ENCODE measurements around the gene SS18L1.
"Not testable (repeated sequence)": the region's sequence is repeated elsewhere in the genome, so short reads cannot be mapped to it uniquely, and the experiment has no call there.

Gene SS18L1

GRCh38 chr20:62138204-62138543, 5.4 kb upstream of the SS18L1 start:
- no peak for DNase-seq

- DNase-seq, result no peak
These were observed 4.7 kb upstream of the SS18L1 start for GRCh38 chr20:62138912-62139311.

DNA sequence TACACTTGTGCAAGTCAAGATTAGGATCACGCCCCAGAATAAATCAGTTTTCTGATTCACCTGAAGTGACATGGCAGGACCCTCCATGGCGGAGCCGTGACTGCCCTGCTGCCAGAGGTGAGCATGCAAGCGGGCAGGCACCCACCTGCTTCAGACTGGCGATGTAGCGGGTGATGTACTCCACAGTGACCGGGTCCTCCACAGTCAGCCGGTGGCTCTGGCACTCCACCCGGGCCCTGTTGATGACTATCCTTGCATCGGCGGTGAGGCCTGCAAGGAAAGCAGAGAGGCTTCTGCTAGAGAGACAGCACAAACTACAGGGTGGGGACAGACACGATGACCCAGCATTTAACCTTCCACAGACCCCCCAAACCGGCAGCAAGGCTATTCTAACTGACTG, 3.9 kb upstream of the SS18L1 start:
- no peak for DNase-seq

DNA sequence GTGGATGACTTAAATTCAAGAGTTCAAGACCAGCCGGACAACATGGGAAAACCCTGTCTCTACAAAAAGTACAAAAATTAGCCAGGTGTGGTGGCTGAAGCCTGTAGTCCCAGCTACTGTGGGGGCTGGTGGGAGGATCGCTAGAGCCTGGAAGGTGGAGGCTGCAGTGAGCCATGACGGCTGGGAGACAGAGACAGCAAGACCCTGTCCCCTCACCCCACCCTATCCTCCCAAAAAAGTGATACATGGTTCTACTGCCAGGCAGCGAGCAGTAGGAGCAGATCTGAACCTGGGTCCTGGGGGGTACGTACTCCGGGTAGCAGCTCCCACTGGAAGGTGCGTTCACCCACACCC, 2.5 kb upstream of the SS18L1 start:
- DNase-seq, result no peak

DNA sequence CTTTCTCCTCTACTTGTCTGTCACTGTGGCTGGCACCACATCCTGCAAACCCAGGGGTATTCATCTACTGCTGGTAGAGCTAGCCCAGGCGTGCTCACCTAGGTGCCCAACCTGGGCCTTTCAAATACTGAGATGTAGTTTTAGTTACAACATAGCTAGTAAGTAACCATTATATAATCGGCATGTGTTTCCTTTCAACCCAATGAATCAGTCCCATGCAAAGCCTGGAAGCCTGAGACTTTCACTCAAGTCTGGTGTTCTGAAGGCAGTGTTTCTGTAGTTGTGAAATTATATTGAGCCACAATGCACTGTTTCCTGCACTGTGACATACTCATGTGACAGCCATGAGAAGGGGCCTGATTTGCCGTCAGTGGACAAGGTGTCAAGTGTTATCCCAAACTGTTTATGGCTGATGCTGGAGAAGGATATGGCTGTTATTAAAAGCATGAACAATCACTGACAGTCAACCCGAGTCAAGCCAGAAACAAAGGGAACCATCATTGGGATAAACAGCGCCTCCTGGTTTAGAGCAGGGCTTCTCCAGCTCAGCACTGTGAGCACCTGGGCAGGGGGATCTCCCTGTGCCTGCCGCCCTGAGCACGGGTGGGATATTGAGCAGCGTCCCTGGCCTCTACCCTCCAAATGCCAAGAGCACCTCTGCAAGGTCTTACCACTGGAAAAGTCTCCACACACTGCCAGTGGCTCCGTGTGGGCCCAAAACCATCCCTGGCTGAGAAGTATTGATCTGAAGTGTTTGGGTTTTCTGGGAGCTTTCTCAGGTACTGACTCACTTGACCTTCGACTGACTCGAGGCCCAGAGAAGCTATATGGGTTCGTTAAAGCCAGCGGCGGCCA, 1.9 kb upstream of the SS18L1 start:
- DNase-seq, result peak; percentile 89

GRCh38 chr20:62142252-62143080, 1.1 kb upstream of the SS18L1 start:
- DNase-seq, result peak; percentile 23

DNA sequence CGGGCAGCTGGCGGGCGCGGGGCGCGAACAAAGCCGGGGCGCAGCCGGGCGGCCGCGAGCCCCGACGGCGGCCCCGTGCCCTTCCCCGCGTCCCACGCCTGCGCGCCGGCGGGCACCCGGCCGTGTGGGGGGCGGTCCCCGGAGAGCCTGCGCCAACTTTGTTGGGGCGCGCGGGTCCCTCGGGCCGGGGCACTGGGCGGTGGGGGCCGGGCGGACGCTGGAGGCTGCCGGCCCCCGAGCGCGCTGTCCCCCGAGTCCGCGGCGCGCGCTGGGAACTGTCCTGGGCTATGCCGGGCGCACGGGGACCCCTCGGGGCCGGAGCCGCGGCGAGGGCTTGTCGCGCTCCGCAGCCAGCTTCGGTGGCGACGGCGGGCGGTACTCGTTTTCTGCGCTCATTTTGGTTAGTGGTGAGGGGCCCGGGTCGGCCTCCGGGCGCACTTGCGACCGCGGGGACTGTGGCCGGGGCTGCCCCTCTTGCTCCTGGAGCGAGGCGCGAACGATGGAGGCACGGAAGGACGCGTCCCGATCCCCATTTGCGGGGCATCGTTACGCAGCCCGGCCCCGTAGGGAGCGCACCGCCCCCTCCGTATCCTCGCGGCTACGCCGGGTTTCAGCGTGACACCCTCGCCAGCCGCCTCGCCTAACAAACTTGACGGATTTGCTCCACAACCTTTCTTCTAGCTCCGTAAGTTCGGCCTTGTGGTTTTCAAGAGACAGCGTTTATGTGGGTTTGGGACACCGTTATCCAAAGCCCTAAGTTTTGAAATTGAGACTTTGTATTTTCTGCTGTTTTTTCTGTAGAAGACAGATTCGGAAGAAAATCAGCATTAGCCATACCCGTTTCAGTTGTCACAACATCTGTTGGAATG, 622 bp downstream of the SS18L1 start:
- peak; percentile 72 for DNase-seq

DNA sequence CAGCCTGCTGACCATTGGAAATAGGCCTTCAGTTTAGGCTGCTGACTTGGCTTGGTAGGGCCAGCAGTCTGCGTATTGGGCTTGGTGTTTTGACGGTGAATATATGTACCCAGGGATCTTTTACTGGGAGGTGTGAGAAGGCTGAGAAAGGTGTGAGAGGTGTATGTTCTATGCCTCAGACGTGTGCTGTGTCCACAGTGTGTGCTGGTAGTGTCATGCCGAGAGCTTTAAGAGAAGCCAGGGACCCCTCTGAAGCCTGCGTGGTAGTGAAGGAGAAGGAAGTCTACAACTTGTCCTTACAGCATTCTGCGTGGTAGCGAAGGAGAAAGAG, 2.1 kb downstream of the SS18L1 start:
- no peak for DNase-seq

- no peak for DNase-seq
These were observed 2.6 kb downstream of the SS18L1 start for GRCh38 chr20:62146019-62146755.

GRCh38 chr20:62147125-62147524, 3.6 kb downstream of the SS18L1 start:
- DNase-seq, result no peak

- no peak for DNase-seq
These were observed 4.0 kb downstream of the SS18L1 start for GRCh38 chr20:62147528-62147927.

DNA sequence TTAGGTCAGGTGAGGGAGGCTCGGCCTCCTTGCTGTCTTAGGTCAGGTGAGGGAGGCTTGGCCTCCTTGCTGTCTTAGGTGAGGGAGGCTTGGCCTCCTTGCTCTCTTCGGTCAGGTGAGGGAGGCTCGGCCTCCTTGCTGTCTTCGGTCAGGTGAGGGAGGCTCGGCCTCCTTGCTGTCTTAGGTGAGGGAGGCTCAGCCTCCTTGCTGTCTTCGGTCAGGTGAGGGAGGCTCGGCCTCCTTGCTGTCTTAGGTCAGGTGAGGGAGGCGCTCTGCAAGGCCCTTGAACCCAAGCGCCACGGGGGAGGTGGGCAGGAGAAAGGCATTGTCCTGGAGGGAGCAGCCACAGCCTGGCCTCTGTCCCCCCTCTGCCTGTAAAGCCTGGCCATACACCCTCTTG, 4.8 kb downstream of the SS18L1 start:
- DNase-seq, result not testable (repeated sequence)

DNA sequence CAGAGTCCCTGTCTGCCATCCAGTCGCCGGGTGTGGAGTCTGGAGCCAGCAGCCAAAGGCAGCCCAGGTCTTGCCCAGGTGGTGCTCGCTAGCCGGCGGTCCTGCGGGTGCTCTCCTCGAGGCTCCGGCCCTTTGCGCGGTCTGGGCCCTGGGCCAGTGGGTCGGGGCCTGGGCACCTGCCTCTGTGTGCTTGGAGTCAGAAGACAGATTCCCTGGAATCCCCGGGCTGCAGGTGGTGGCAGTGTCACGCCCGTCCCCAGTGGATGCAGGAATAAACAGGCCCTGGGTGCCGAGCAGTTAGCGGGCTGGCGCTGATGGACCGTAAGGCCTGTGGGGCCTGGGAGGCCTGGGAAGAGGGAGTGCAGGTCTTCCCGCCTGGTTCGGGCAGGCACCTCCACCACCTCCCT, 5.3 kb downstream of the SS18L1 start:
- no peak for DNase-seq

DNA sequence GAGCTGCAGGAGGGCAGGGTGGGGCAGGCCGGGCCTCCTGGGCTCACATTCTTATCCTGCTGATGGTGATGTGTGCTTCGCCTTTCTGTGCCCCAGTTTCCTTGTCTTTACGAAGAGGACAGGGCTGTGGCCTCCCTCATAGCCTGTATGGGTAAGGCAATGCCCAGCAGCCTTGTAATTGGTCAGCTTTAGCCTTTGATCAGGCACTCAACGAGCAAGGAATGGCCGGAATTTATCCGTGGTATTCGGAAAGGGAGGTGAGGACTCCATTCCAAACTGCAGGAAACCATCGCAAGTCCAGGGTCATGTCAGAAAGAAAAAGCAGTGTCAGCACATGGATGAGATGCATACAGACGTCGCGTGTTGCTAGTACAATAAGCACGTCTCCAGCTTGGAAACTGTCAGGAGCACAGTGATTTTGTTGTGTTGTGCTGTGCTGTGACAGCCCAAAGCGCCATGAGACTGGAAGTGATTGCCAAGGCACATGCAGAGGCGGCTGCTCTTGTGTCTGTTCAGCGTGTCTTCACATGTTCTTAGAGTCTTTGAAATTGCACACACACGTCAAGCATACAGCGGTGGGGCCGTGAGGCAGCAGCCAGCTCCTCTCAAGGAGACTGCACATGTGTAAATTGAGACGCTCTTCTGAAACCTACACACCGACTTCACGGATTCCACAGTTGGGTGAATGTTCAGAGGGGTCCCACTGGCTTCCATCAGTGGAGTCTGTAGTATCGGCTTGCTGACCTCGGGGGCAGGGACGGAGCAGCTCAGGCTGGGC, 6.2 kb downstream of the SS18L1 start:
- DNase-seq, result no peak

DNA sequence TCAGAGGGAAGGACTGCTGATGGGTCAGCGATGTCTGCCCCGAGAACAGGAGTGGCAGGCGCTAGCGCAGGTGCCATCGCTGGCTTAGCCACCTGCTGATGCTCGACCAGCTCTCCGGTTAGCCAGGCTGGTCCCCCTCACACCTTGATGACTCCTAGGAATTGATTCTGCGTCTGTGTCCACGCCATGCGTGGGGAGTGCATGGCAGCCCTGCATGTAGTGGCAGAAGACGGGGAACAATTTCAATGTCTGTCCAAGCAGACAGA, 6.7 kb downstream of the SS18L1 start:
- DNase-seq, result no peak

DNA sequence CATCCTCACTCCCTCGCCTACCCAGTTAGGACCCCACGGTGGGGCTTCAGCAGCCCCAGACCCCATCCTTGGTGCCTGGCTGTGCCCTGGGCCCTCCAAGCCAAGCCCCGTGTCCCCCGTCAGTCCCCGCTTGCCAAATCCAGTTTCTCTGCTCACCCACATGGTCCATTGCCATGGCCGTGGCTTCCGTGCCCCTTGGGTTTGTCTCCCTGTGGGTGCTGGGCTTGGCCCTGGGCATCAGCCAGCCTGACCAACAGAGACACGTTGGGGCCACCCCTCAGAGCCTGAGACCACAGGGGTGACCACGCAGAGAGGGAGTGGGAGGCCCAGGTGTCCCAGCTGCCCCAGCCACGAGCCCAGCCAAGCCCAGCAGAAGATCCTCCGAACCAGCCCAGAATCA, 7.7 kb downstream of the SS18L1 start:
- no peak for DNase-seq

GRCh38 chr20:62151835-62152364, 8.3 kb downstream of the SS18L1 start:
- DNase-seq, result no peak

GRCh38 chr20:62155428-62156253, 12.1 kb downstream of the SS18L1 start:
- DNase-seq, result no peak

GRCh38 chr20:62156254-62156556, 12.6 kb downstream of the SS18L1 start:
- DNase-seq, result no peak

DNA sequence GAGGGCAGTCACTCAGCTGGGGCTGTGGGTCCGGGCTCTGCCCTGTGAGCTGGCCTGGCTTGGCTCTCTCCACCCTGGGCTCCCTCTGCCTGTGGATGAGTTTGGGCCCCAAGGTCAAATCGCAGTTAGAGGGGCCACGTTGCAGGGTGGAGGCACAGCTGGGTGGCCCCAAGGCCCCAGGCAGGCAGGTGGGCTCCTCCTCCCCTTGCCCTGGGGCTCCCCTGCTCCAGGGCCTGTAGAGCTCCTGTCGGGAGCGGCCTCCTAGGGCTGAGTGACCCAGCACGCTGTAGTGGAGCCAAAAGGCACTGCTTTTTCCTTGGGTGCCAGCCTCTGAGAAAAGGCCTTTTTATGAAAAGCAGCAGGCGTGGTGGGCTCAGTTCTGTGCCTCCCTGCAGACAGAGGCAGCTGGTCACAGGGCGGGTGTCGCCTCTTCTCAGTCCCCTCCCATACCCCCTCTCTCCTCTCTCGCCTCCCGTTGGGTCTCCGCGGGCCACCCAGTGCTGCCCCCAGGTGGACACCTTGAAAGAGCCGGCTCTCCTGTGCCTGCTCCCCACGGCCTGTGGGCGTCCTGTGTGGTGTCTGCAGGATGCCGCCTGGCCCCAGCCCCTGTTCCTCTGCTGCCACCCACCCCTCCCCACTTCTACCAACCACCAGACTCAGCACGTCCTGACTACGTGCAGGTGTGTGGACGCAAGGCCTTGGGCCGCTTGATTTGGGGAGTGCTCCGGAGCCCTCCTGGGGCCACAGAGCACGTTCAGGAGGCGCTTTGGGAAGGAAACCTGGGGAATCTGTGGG, 13.2 kb downstream of the SS18L1 start:
- peak; percentile 45 for DNase-seq

Measured in inflammatory macrophage treated with lipopolysaccharide for 4 hours (primary cell).